NK-92 (cell line): ENCODE data around the gene ANKS1B.

ENCODE experiments used
- DNase-seq: peaks from one replicate; lab custom pipeline; 2025; ENCODE audit not compliant: unreplicated experiment; lab: John Stamatoyannopoulos, UW

ANKS1B gene

GRCh38 chr12:99092100-99092851 lies 892.5 kb downstream of the ANKS1B start:
- DNase-seq, result no peak

- DNase-seq, result no peak
Observed at GRCh38 chr12:99087278-99087677, 897.5 kb downstream of the ANKS1B start.

GRCh38 chr12:99079811-99080210 lies 904.9 kb downstream of the ANKS1B start:
- DNase-seq, result no peak

- no peak for DNase-seq
Observed at GRCh38 chr12:99068993-99069747, 915.6 kb downstream of the ANKS1B start.

- DNase-seq, result no peak
Observed at GRCh38 chr12:99067171-99067785, 917.5 kb downstream of the ANKS1B start.

GRCh38 chr12:99066726-99067125 lies 918.0 kb downstream of the ANKS1B start:
- DNase-seq, result no peak

- no peak for DNase-seq
Observed at GRCh38 chr12:99063182-99063581, 921.6 kb downstream of the ANKS1B start.

GRCh38 chr12:99059824-99060511 lies 924.8 kb downstream of the ANKS1B start:
- no peak for DNase-seq

GRCh38 chr12:99057670-99058069 lies 927.1 kb downstream of the ANKS1B start:
- no peak for DNase-seq

GRCh38 chr12:99056186-99056585 lies 928.5 kb downstream of the ANKS1B start:
- no peak for DNase-seq

GRCh38 chr12:99055299-99055698 lies 929.4 kb downstream of the ANKS1B start:
- DNase-seq, result no peak

GRCh38 chr12:99054601-99055128 lies 930.1 kb downstream of the ANKS1B start:
- DNase-seq, result no peak

GRCh38 chr12:99053616-99054362 lies 930.9 kb downstream of the ANKS1B start:
- DNase-seq, result no peak

- no peak for DNase-seq
Observed at GRCh38 chr12:99049774-99050173, 935.0 kb downstream of the ANKS1B start.

- no peak for DNase-seq
Observed at GRCh38 chr12:99045158-99045557, 939.6 kb downstream of the ANKS1B start.

GRCh38 chr12:99043319-99043914 lies 941.3 kb downstream of the ANKS1B start:
- DNase-seq, result no peak

GRCh38 chr12:99042226-99042625 lies 942.5 kb downstream of the ANKS1B start:
- no peak for DNase-seq

GRCh38 chr12:99039367-99040120 lies 945.2 kb downstream of the ANKS1B start:
- DNase-seq, result no peak

- no peak for DNase-seq
Observed at GRCh38 chr12:99036566-99036965, 948.2 kb downstream of the ANKS1B start.
